ENCODE data around the gene GPR156. TPM values are rescaled to one million over a fixed set of nuclear protein-coding genes. Genes with fewer than 3 reads are reported as not detected.

GPR156 gene
- total and polyA plus RNA-seq, 2 of the 4 experiments (the other 2 are of a cell fraction): 0.09 to 0.18 TPM

DNA sequence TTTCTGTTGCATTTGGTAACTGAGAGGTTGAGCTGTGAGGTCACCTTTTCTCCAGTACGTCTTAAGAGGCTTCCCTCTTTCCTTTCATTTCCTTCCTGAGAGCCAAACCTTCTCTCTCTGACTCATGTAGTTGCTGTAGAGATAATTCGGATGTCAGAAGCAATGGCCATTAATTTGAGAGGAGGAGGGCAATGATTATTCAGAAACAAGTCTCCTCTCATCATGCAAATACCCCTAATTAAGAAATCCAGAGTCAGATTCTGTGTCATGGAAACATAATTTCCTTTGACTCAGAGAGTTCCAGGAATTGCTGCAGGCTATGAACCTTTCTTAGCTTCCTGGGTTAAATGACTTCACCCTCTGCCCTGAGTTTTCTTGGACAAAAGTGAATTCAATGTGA, 131.7 kb downstream of the GPR156 start:
- peak overlapping the region; percentile 40 to 78; a peak in 3 of 4 replicates for H4K8ac ChIP-seq (ENCODE audit: low read depth in 2 of 2, low read length in 2 of 2)
- peaks cover 11% of the 10 kb centered on the region for H3K4me1 ChIP-seq (ENCODE audit: control insufficient read depth, insufficient read depth, low read length)
- peak; percentile 81 for ATAC-seq (ENCODE audit: low read depth)
- H2BK15ac ChIP-seq (ENCODE audit: low read depth, low read length): peak overlapping the region; percentile 91
- dilution Hi-C loops (cut with HindIII; ENCODE audit: low sequenced_read_pairs, unreplicated experiment) (no loop called here), intact Hi-C loops (cut with micrococcal nuclease) (no loop called here), in situ Hi-C loops (cut with MboI; ENCODE audit: low sequenced_read_pairs) (no loop called here)
- no peak overlapping the region for H2AK5ac ChIP-seq (ENCODE audit: low read depth, low read length)
- H2BK120ac ChIP-seq (ENCODE audit: low read depth, low read length): peak overlapping the region; percentile 78
- H3K36me3 ChIP-seq (ENCODE audit: control insufficient read depth, insufficient read depth, low read length): no peaks in the 10 kb centered on the region
- no peak overlapping the region for H2AK9ac ChIP-seq (replicated peaks; ENCODE audit: low read depth, low read length, poor library complexity)
- H3K9me1 ChIP-seq (ENCODE audit: insufficient read depth, low read length): peaks cover 6% of the 10 kb centered on the region; the same call in 1 of the 2 replicates
- H4K20me1 ChIP-seq (ENCODE audit: insufficient read depth, low read length): no peaks in the 10 kb centered on the region
- BruUV-seq (replicated peaks): no TSS peak
- H3K23ac ChIP-seq (ENCODE audit: low read depth, low read length): peak overlapping the region; percentile 14; the same call in 1 of the 2 replicates
- peak overlapping the region; percentile 61 for H3K14ac ChIP-seq (replicated peaks; ENCODE audit: low read depth, low read length)
- H2BK20ac ChIP-seq (ENCODE audit: low read depth, low read length): peak overlapping the region; percentile 95
- peak overlapping the region; percentile 76 for H2AFZ ChIP-seq (replicated peaks; ENCODE audit: low read length, poor library complexity)
- H3K9ac ChIP-seq (ENCODE audit: low read depth, low read length): no peak overlapping the region
- ChIA-PET POLR2A (ENCODE audit: unreplicated experiment) (no interaction called here), CTCF (no interaction called here)
- peak overlapping the region; percentile 70; the same call in 1 of the 2 replicates for H3K4ac ChIP-seq (ENCODE audit: low read depth, low read length)
- H4K5ac ChIP-seq (ENCODE audit: low read depth, low read length): peak overlapping the region; percentile 98
- peak overlapping the region; percentile 88 for H3K27ac ChIP-seq (ENCODE audit: insufficient read depth, low read length)
- H3K4me2 ChIP-seq (ENCODE audit: low read depth, low read length): peak overlapping the region; percentile 86
- H3K9me3 ChIP-seq (ENCODE audit: control insufficient read depth, insufficient read depth, low read length): peaks cover 6% of the 10 kb centered on the region
- no peak overlapping the region for H3K56ac ChIP-seq (ENCODE audit: extremely low read depth, insufficient read depth, low read length)
- H3K79me1 ChIP-seq (ENCODE audit: low read depth in 1 of 2, low read length in 2 of 2): no peaks in the 10 kb centered on the region
- peak overlapping the region; percentile 85 for H3K18ac ChIP-seq (ENCODE audit: low read depth, low read length)
- H2BK5ac ChIP-seq (ENCODE audit: low read depth, low read length, poor library complexity, severe bottlenecking): peak overlapping the region; percentile 89
- no CpG with 5 or more reads among the region's 2 CpGs for WGBS, 2 experiments (ENCODE audit: extremely low coverage in 2 of 2, insufficient read length in 1 of 2)
- no peaks in the 10 kb centered on the region for H3K27me3 ChIP-seq (ENCODE audit: control insufficient read depth, insufficient read depth, low read length)
- peak overlapping the region; percentile 77 for H4K91ac ChIP-seq (ENCODE audit: insufficient read depth, low read depth, low read length)
- peak; percentile 86 for DNase-seq
- TF ChIP-seq MXI1 (IDR thresholded peaks at IDR 0.05; ENCODE audit: borderline replicate concordance, low read depth, low read length): no peak
- no peak for TF ChIP-seq BHLHE40 (IDR thresholded peaks at IDR 0.05; ENCODE audit: low read depth, low read length)
- peak; percentile 30; the same call in 1 of the 2 replicates for TF ChIP-seq FOS (IDR thresholded peaks at IDR 0.05; ENCODE audit: low read depth, low read length)
- TF ChIP-seq, protein P1, sequence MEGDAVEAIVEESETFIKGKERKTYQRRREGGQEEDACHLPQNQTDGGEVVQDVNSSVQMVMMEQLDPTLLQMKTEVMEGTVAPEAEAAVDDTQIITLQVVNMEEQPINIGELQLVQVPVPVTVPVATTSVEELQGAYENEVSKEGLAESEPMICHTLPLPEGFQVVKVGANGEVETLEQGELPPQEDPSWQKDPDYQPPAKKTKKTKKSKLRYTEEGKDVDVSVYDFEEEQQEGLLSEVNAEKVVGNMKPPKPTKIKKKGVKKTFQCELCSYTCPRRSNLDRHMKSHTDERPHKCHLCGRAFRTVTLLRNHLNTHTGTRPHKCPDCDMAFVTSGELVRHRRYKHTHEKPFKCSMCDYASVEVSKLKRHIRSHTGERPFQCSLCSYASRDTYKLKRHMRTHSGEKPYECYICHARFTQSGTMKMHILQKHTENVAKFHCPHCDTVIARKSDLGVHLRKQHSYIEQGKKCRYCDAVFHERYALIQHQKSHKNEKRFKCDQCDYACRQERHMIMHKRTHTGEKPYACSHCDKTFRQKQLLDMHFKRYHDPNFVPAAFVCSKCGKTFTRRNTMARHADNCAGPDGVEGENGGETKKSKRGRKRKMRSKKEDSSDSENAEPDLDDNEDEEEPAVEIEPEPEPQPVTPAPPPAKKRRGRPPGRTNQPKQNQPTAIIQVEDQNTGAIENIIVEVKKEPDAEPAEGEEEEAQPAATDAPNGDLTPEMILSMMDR (conservative IDR thresholded peaks at IDR 0.05; ENCODE audit: low read depth, low read length): no peak
- no peak for TF ChIP-seq MAZ (IDR thresholded peaks at IDR 0.05; ENCODE audit: borderline replicate concordance, low read depth, low read length)
- TF ChIP-seq, protein P2, sequence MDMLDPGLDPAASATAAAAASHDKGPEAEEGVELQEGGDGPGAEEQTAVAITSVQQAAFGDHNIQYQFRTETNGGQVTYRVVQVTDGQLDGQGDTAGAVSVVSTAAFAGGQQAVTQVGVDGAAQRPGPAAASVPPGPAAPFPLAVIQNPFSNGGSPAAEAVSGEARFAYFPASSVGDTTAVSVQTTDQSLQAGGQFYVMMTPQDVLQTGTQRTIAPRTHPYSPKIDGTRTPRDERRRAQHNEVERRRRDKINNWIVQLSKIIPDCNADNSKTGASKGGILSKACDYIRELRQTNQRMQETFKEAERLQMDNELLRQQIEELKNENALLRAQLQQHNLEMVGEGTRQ (IDR thresholded peaks at IDR 0.05; ENCODE audit: low read depth, low read length): no peak
- no peak for TF ChIP-seq MAFK (IDR thresholded peaks at IDR 0.05; ENCODE audit: low read depth, low read length)
- H3K4me3 ChIP-seq (ENCODE audit: insufficient read depth, low read depth, low read length): no peak overlapping the region; the same call in 1 of the 2 replicates
